Measurements from ENCODE around the gene NCKAP5.

The NCKAP5 gene

GRCh38 chr2:132797556-132797955, 770.7 kb downstream of the NCKAP5 start:
- DNase-seq (ENCODE audit: low spot score): no peak

- no peak for DNase-seq (ENCODE audit: low spot score)
Observed at GRCh38 chr2:132797071-132797470, 771.2 kb downstream of the NCKAP5 start.

DNA sequence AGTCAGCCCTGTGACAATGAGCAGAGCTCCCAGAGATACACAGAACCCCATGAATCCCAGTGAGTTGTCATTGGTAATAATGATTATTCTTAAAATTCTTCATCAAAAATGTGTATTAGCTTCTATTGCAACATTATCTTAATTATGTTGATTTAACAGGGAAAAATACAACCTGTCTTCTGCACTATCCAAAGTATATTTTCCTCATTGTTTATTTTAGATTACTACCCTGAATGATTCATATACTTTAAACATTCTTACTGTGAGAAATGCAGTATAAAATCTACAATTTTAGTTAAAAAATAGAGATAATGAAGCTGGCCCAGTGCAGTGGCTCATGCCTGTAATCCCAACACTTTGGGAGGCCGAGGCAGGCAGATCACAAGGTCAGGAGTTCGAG, 773.0 kb downstream of the NCKAP5 start:
- DNase-seq (ENCODE audit: low spot score): no peak

GRCh38 chr2:132793532-132793931, 774.7 kb downstream of the NCKAP5 start:
- DNase-seq (ENCODE audit: low spot score): no peak

GRCh38 chr2:132790207-132790785, 778.0 kb downstream of the NCKAP5 start:
- no peak for DNase-seq (ENCODE audit: low spot score)

GRCh38 chr2:132789066-132789465, 779.2 kb downstream of the NCKAP5 start:
- no peak for DNase-seq (ENCODE audit: low spot score)

DNA sequence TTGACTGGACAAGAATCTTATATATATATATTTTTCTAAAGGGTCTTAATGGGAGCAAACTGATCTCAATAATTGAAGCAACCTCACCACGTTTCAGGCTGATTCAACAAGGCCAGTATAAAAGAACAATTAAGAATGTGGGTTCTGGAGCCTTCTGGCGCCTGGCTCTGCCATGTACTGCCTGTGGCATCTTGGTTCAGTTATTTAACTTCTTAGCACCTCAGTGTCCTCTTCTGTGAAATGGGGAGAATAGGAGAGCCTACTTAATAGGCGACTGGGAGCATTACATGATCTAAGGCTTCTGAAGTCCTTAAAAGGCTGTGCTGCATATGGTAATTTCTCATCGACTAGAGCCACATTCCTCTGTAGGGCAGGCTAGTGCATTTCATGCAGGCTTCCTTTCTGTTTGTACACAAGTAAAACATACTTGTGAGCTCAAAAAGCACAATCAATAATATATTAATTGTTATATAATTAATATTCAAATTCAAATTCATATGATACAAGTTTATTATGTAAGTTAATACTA, 779.9 kb downstream of the NCKAP5 start:
- DNase-seq (ENCODE audit: low spot score): no peak

DNA sequence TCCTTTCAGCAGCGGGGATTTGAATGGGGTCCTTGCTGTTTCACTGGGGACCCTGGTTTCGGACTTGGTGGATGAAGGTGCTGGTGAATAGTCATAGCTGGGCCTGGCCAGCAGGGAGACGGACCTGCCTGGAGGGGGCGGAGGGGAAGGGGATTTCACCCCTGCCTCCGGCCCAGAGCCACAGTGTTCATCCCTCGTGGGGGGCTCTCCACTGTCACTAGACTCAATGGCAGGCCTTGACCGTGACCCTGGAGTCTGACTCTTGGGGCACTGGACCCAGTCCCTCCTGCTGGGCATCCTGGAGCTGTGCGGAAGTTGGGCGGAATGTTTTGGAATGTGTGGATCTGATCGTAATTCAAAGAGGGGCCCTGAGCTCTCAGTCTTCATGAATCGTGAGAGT, 784.4 kb downstream of the NCKAP5 start:
- DNase-seq (ENCODE audit: low spot score): no peak

GRCh38 chr2:132782176-132782783, 786.0 kb downstream of the NCKAP5 start:
- peak; percentile 58 for DNase-seq (ENCODE audit: low spot score)

GRCh38 chr2:132780651-132781050, 787.6 kb downstream of the NCKAP5 start:
- DNase-seq (ENCODE audit: low spot score): no peak

GRCh38 chr2:132779206-132779721, 789.0 kb downstream of the NCKAP5 start:
- no peak for DNase-seq (ENCODE audit: low spot score)

DNA sequence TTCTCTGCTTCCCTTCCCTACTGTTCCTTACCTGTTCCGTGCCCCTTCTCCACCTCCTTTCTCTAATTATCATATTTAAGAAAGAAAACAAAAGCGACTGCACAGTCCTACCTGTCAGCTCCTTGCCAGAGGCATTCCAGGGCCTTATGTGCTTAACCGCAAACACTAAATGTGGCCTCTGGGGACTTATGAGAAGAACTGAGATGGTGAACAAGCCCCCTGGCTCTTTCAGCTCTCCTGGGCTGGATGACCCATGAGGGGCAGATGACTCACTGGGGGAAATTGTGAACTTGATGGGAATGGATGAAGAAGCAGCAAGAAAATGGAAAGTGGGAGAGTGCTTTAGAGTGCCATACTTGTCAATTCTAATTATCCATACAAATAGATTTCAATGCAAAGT, 792.0 kb downstream of the NCKAP5 start:
- DNase-seq (ENCODE audit: low spot score): no peak

DNA sequence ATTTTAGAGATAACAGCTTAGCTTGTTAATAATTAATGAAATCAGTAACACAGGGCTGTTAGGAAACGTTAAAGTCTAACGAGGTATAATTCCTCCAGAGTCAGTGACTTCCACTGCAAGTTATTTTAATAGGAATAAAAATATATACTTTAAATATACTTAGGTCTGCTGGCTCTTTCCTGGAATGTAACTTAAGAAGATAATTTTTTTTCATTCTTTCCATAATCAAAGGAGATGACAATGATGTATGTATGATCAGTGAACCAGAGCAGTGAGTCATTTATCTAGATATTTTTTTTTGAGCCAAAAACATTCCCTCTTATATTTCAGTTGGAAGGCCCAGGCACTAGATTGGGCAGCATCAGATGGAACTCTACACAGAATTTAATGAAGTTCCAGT, 794.1 kb downstream of the NCKAP5 start:
- no peak for DNase-seq (ENCODE audit: low spot score)

DNA sequence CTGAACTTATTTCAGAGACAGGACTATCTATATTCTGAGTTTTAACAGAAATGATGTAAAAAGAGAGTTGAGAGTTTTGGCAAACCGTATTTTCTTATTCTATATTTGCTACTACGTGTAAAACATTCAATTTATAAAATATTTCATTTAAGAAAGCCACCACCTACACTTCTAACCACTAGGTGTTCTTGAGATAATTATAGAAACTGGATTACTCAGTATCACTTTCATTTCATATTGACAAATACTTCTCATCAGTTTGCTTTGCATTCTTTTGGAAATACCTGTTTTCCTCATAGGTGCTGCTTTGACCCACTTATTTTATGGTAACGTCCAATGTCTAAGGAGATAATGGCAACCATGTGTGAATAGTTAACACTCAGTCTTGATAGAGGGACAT, 794.9 kb downstream of the NCKAP5 start:
- no peak for DNase-seq (ENCODE audit: low spot score)

- DNase-seq (ENCODE audit: low spot score): no peak
Observed at GRCh38 chr2:132772340-132772739, 795.9 kb downstream of the NCKAP5 start.

DNA sequence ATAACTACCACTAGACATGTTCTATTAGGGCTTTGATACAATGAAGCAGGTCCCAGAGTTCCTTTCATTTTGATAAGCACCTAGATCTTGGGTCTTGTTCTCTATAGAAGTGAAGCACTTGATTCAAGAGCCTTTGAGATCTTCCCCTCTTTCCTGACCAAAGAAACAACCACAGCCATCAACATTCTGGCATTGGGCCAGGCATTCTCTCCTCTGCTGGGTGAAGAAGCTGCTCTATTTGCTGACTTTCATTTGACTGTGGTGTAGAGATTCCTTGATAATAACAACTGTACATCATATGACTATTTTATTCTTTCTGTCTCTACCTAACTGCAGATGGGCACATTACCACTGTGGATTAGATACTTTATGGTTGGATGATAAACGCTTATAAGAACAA, 801.7 kb downstream of the NCKAP5 start:
- DNase-seq (ENCODE audit: low spot score): no peak

DNA sequence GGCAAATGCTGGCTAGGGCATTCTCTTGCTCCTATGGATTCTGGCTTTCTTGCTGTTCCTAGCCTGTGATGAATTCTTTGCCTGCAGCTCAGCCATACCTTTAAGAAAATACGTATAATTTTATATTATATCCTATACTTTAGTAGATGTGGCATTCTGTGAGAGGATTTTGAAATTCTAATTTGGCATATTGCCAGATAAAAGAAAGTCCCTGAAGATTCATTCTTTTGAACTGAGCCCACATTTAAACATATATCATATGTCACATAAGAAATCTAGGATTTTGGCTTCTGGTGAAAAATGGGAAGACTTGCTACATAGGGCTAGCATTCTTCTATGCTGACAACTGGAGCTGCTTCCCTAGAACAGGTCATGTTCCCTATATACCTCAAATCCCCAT, 806.8 kb downstream of the NCKAP5 start:
- no peak for DNase-seq (ENCODE audit: low spot score)

DNA sequence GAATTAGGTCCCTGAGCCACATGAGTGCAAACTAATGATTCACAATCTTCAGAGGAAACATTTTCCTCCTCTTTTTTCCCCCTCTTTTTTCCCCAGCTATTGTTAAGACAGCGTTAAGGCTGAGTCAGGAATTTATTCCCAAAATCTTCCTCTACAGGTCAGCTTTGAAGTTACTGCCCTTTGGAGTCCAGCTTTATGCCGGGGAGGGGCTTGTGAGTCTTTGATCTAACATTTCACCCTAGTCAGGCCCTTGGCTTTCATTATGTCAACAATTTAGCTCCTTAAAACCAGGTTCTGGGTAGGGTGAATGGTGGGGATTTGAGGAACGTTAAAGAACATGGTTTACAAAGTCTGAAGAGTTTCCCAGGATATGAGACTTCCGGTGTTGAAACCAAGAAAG, 807.3 kb downstream of the NCKAP5 start:
- DNase-seq (ENCODE audit: low spot score): no peak

GRCh38 chr2:132760405-132760804, 807.9 kb downstream of the NCKAP5 start:
- DNase-seq (ENCODE audit: low spot score): no peak

DNA sequence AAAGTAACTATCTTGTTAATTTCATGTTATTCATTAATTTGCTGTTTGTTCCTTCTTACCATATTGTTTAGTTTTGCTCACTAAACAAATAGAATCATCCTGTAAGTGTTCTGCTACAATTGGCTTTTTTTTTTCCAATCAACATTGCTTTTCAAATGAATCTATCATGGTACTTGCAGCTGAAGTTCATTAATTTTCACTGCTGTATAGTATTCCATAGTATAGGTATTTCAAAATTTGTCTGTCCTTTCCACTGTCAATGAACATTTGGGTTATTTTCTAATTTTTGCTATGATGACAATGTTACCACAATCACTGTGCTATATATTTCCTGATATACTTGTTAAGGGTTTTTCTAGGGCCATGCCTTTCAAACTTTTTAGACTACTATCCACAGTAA, 809.3 kb downstream of the NCKAP5 start:
- DNase-seq (ENCODE audit: low spot score): no peak

DNA sequence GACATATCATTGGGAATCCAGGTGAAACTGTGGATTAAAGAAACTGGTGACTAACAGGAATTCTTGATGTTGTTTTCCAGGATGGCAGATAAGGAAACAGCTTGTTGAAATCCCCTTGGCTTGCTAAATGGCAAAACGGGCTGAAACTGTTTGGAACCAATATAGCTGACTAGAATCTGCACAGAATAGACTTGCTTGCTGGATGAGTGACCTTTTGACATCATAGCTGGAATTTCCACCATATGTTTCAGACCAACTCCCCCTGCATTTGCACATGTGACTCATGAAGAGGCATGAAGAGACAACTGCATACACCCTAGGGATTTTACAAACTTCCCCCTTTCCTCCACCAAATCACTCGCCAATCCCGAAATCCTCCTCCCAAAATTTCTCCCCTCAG, 810.6 kb downstream of the NCKAP5 start:
- no peak for DNase-seq (ENCODE audit: low spot score)

- no peak for DNase-seq (ENCODE audit: low spot score)
Observed at GRCh38 chr2:132757002-132757589, 811.2 kb downstream of the NCKAP5 start.

DNA sequence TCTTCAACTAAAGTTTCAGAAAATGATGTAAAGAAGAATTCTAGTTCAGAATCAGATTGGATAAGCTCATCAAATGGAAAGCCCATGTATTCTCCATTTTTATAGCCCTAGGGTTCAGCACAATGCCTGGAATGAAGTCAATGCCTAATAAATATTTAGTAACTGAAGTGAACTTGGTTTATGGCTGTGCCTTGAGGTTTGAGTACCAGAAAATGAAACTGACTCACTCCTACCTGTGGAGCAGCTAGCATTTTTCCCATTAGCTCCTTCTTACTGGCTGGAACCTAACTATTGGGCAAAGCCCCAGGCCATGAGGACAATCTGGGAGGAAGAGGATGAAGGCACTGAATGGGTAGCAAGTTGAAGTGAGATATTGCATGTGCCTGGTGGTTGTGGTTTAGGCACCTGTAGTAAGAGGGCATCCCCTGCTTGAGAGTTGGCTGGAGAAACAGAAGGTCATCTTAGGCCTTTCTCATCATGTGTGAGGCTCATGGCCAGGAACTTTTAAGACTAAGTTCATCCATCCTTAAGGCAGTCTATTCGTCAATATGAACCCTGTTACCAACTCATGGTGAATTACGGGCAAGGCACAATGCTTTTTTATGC, 813.3 kb downstream of the NCKAP5 start:
- DNase-seq (ENCODE audit: low spot score): no peak

All from globus pallidus (tissue), 1 donor.